22Rv1 (cell line): Measurements from ENCODE around the gene PDE3B.

Experiments
- H3K27ac ChIP-seq: fragments of 450-650 bp; 2 replicates; pipeline ENCODE4 v1.5.1; 2017
- ZFX ChIP-seq: fragments of 450-650 bp; IDR thresholded peaks from 2 replicates; pipeline ENCODE4 v1.6.1; 2017; ENCODE audit warnings: antibody characterized with exemption, borderline replicate concordance
- TF ChIP-seq, protein P1 (sequence below): fragments of 450-650 bp; IDR thresholded peaks from 2 replicates; pipeline ENCODE4 v1.5.1; 2017; ENCODE audit warnings: mild to moderate bottlenecking

Gene PDE3B

GRCh38 chr11:14668731-14669301 lies 25.2 kb downstream of the PDE3B start:
- TF ChIP-seq, protein P1, sequence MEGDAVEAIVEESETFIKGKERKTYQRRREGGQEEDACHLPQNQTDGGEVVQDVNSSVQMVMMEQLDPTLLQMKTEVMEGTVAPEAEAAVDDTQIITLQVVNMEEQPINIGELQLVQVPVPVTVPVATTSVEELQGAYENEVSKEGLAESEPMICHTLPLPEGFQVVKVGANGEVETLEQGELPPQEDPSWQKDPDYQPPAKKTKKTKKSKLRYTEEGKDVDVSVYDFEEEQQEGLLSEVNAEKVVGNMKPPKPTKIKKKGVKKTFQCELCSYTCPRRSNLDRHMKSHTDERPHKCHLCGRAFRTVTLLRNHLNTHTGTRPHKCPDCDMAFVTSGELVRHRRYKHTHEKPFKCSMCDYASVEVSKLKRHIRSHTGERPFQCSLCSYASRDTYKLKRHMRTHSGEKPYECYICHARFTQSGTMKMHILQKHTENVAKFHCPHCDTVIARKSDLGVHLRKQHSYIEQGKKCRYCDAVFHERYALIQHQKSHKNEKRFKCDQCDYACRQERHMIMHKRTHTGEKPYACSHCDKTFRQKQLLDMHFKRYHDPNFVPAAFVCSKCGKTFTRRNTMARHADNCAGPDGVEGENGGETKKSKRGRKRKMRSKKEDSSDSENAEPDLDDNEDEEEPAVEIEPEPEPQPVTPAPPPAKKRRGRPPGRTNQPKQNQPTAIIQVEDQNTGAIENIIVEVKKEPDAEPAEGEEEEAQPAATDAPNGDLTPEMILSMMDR: no peak

GRCh38 chr11:14669499-14669898 lies 25.9 kb downstream of the PDE3B start:
- TF ChIP-seq, protein P1: no peak
- TF ChIP-seq ZFX: no peak
- no peak overlapping the region for H3K27ac ChIP-seq

More at GRCh38 chr11:14668731-14669301, 25.2 kb downstream of the PDE3B start:
- no peak overlapping the region for H3K27ac ChIP-seq

- TF ChIP-seq, protein P1: no peak
- TF ChIP-seq ZFX: no peak
- no peak overlapping the region for H3K27ac ChIP-seq
Observed at GRCh38 chr11:14669958-14670357, 26.4 kb downstream of the PDE3B start.

DNA sequence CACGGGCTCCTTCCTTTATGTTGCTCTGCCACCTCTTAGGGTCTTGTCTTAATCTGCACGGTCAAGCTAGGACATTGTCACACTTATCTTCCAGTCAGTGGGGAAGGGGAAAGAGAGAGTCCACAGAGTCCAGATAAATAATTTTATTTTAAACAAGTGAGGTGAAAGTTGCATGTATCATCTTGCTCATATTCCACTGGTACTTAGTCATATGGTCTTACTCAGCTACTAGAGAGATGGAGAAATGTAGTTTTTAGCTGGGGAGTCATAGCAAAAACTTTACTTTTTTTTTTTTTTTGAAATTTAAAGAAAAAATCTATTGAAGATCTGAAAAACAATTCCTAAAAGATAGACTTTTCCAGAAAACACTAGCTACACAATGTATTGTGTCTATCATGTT lies 29.0 kb downstream of the PDE3B start:
- TF ChIP-seq, protein P1: no peak
- TF ChIP-seq ZFX: no peak
- no peak overlapping the region for H3K27ac ChIP-seq

DNA sequence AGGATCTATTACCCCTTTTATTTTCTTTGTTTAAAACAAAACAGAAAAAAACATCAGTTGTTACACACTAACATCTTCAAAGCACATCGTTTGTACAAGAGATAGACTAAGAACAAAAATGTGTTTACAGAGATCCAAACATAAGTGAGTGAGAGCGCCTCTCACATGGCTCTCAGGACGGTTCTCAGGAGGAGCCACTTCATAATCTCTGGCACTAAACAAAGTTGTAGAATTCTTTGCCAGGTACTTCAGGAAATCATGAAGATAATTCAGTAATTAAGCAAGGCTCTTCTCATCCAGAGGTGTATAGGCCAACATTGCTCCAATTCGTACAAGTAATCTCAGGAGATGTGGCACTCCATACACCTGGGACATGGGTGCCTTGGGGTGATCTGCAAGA lies 29.8 kb downstream of the PDE3B start:
- no peak overlapping the region for H3K27ac ChIP-seq
- TF ChIP-seq, protein P1: no peak
- no peak for TF ChIP-seq ZFX

DNA sequence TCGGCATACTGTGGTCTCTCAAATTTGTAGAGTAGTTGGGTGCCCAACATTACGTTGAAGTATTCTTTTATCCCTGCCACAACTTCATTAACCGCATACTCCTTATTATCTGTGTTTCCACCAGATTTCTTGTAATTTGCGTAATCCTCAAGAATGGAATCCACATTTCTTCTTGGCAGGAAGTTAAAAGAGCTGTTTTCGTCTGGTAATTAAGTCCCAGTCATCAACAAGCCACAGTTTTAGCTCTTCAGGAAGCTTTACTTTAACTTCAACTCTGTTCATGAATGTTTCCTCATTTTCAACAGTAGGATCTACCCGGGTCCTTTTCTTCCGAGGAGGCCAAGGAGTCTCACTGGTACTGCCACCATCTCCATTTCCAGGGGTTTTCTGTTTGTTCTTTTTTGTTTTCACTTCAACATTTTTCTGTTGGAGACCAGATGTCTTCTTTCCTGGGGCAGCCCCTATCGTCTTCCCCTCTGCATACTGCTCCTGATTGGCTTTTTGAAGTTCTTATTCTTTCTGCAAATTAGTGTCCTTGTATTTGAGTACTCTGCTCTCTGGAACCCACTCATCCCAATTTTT lies 30.3 kb downstream of the PDE3B start:
- no peak overlapping the region for H3K27ac ChIP-seq
- TF ChIP-seq ZFX: no peak
- TF ChIP-seq, protein P1: no peak

DNA sequence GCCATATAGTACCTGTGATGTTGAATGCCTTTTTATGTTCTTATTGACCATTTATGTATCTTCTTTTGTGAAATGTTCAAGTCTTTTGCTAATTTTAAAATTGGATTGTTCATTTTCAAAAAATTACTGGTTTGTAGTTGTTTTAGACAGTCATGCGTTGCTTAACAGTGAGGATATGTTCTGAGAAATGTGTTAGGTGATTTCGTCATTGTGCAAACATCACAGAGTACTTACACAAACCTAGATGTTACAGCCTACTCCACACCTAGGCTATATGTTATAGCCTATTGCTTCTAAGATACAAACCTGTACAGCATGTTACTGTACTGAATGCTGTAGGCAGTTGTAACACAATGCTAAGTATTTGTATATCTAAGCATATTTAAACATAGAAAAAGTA lies 32.5 kb downstream of the PDE3B start:
- no peak overlapping the region for H3K27ac ChIP-seq
- TF ChIP-seq, protein P1: no peak
- no peak for TF ChIP-seq ZFX
